ENCODE measurements around the gene DNAH14. TPM values are rescaled to one million over a fixed set of nuclear protein-coding genes. Genes with fewer than 3 reads are reported as not detected.

Gene DNAH14
- total RNA-seq, 1 experiment from 2014 or later: 47.0 TPM

- intact Hi-C loops (cut with micrococcal nuclease; ENCODE audit: unreplicated experiment) (no loop called here), in situ Hi-C loops (cut with HindIII; ENCODE audit: low pct_unique_long_range_greater_than_20kb, low sequenced_read_pairs) (no loop called here)
- no peaks in the 10 kb centered on the region for H3K4me1 ChIP-seq (ENCODE audit: control insufficient read depth, insufficient read depth, low read length)
- DNase-seq (ENCODE audit: low read depth, low spot score) (no peak), ATAC-seq (no peak)
- H3K4me3 ChIP-seq (ENCODE audit: low read depth in 2 of 2, low read length in 2 of 2): no peak overlapping the region
- no TSS peak for BruUV-seq (replicated peaks)
- no peaks in the 10 kb centered on the region for H3K36me3 ChIP-seq (ENCODE audit: control insufficient read depth, insufficient read depth, low read length)
- no peak overlapping the region for H3K27ac ChIP-seq (ENCODE audit: low read length)
- H3K27me3 ChIP-seq (ENCODE audit: control insufficient read depth, insufficient read depth, low read length): no peaks in the 10 kb centered on the region
- H3K9me3 ChIP-seq (ENCODE audit: control insufficient read depth, insufficient read depth, low read depth, low read length): 0 out of 2 replicates have a peak, but pooled peaks cover 7% of the 10 kb centered on the region
- ChIA-PET CTCF (no interaction called here), POLR2A (no interaction called here)
- TF ChIP-seq CTCF (IDR thresholded peaks at IDR 0.05): no peak
- no peak for TF ChIP-seq SIN3A (IDR thresholded peaks at IDR 0.05; ENCODE audit: borderline replicate concordance, insufficient read depth, low read depth, low read length)
- TF ChIP-seq REST (IDR thresholded peaks at IDR 0.05; ENCODE audit: insufficient read depth in 1 of 2, low read depth in 2 of 2, low read length in 1 of 2): no peak
- TF ChIP-seq POLR2AphosphoS5 (IDR thresholded peaks at IDR 0.05; ENCODE audit: low read depth, low read length): no peak
- TF ChIP-seq TCF7L2 (IDR thresholded peaks at IDR 0.05; ENCODE audit: low read depth, low read length): no peak
Measured at GRCh38 chr1:224995602-224996001, 66.1 kb downstream of the DNAH14 start.

GRCh38 chr1:224996266-224996665 lies 66.8 kb downstream of the DNAH14 start:
- ATAC-seq (no peak), DNase-seq (ENCODE audit: low read depth, low spot score) (no peak)
- in situ Hi-C loops (cut with HindIII; ENCODE audit: low pct_unique_long_range_greater_than_20kb, low sequenced_read_pairs): no loop called here
- no peak for TF ChIP-seq TCF7L2 (IDR thresholded peaks at IDR 0.05; ENCODE audit: low read depth, low read length)
- TF ChIP-seq REST (IDR thresholded peaks at IDR 0.05; ENCODE audit: insufficient read depth in 1 of 2, low read depth in 2 of 2, low read length in 1 of 2): no peak
- TF ChIP-seq CTCF (IDR thresholded peaks at IDR 0.05): no peak
- TF ChIP-seq SIN3A (IDR thresholded peaks at IDR 0.05; ENCODE audit: borderline replicate concordance, insufficient read depth, low read depth, low read length): no peak
- no peak for TF ChIP-seq POLR2AphosphoS5 (IDR thresholded peaks at IDR 0.05; ENCODE audit: low read depth, low read length)
- ChIA-PET POLR2A (no interaction called here), CTCF (no interaction called here)
- H3K4me3 ChIP-seq (ENCODE audit: low read depth in 2 of 2, low read length in 2 of 2): no peak overlapping the region
- H3K4me1 ChIP-seq (ENCODE audit: control insufficient read depth, insufficient read depth, low read length): no peaks in the 10 kb centered on the region
- intact Hi-C loops (cut with micrococcal nuclease; ENCODE audit: unreplicated experiment): no loop called here
- H3K27ac ChIP-seq (ENCODE audit: low read length): no peak overlapping the region
- BruUV-seq (replicated peaks): no TSS peak
- H3K36me3 ChIP-seq (ENCODE audit: control insufficient read depth, insufficient read depth, low read length): no peaks in the 10 kb centered on the region
- H3K27me3 ChIP-seq (ENCODE audit: control insufficient read depth, insufficient read depth, low read length): no peaks in the 10 kb centered on the region
- 0 out of 2 replicates have a peak, but pooled peaks cover 7% of the 10 kb centered on the region for H3K9me3 ChIP-seq (ENCODE audit: control insufficient read depth, insufficient read depth, low read depth, low read length)

Measured in Panc1 (cell line).